Left lobe of liver (tissue), 2 donors: ENCODE results near the gene ASNSD1. TPM values are rescaled to one million over a fixed set of nuclear protein-coding genes. Genes with fewer than 3 reads are reported as not detected.
A peak's percentile ranks its signal among the peaks of the same experiment; 100 is the strongest.
"Not testable (repeated sequence)": the region's sequence is repeated elsewhere in the genome, so short reads cannot be mapped to it uniquely, and the experiment has no call there.

Experiments used
- ATAC-seq: fragments of 200-7000 bp; cut with Tn5 transposase; one replicate; pipeline ENCODE4 v1.9.1; 2020; ENCODE audit warnings: mild to moderate bottlenecking, moderate library complexity
- DNase-seq: peaks from one replicate; pipeline ENCODE4 v3.0.0-alpha.2; 2020; ENCODE audit warnings: low spot score
- total RNA-seq: library from RNA; stranded (reverse); gene quantifications from one replicate; pipeline ENCODE4 v1.2.1, GENCODE V29; 2021
- donor health status: DM: no; HTN: no; CAD: no; lungs with moderate emphysema.
- donor health status: DM: no; HTN: yes; CAD: no.

ASNSD1 gene
- total RNA-seq, 1 donor from 2014 or later, result 19.1 TPM

- DNase-seq, result no peak
- ATAC-seq, result no peak
Measured at GRCh38 chr2:189641590-189641989, 19.7 kb upstream of the ASNSD1 start.

DNA sequence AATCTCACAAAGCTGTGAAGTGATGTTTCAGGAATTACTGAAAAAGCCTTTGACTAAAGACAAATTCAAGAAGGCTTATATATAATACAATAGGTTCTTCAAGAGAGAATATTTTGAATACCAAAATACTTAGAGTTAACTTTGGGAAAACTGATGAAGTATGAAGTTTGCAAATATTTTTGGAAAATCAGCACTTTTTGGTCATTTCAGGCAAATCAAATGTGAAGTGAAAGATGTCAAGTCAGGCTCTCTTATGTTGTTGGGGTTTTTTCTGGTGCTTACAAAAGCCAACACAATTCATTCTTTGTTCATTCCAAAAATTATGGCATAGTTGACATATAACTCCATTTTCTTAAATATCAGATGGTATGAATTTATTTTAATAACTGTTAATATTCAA lies 14.7 kb upstream of the ASNSD1 start:
- no peak for ATAC-seq

GRCh38 chr2:189648846-189649509 lies 12.3 kb upstream of the ASNSD1 start:
- DNase-seq (no peak), ATAC-seq (no peak)

More for the DNA sequence above, 14.7 kb upstream of the ASNSD1 start:
- DNase-seq, result no peak

- ATAC-seq, result no peak
- DNase-seq, result no peak
Measured at GRCh38 chr2:189651284-189651683, 10.0 kb upstream of the ASNSD1 start.

DNA sequence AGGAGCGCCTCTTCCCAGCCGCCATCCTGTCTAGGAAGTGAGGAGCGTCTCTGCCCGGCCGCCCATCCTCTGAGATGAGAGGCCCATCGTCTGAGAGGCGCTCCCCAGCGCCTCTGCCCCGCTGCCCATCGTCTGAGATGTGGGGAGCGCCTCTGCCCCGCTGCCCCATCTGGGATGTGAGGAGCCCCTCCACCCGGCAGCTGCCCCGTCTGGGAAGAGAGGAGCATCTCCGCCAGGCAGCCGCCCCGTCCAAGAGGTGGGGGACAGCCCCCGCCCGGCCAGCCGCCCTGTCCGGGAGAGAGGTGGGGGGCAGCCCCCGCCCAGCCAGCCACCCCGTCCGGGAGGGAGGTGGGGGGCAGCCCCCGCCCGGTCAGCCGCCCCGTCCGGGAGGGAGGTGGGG lies 7.8 kb upstream of the ASNSD1 start:
- not testable (repeated sequence) for ATAC-seq, DNase-seq

GRCh38 chr2:189654641-189655040 lies 6.6 kb upstream of the ASNSD1 start:
- DNase-seq, result no peak
- ATAC-seq, result no peak

DNA sequence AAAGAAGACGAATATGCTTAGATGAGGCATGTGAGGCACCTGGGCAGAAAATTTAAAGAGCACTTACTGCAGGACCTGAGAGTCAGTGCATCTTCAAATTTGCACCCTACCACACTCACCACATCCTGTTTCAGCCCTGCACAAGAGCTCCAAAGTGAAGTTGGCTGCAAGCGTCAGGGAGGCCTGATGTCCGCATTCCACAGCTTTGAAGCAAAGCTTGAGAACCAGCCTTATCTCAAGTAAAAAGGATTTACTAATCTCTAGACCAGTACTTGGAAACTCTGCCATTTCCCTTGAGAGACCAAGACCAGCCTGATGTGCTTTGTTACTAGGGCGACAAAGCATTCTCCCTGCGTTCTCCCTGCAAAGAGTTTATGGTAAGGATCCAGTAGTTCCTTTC lies 3.4 kb upstream of the ASNSD1 start:
- ATAC-seq (no peak), DNase-seq (no peak)

DNA sequence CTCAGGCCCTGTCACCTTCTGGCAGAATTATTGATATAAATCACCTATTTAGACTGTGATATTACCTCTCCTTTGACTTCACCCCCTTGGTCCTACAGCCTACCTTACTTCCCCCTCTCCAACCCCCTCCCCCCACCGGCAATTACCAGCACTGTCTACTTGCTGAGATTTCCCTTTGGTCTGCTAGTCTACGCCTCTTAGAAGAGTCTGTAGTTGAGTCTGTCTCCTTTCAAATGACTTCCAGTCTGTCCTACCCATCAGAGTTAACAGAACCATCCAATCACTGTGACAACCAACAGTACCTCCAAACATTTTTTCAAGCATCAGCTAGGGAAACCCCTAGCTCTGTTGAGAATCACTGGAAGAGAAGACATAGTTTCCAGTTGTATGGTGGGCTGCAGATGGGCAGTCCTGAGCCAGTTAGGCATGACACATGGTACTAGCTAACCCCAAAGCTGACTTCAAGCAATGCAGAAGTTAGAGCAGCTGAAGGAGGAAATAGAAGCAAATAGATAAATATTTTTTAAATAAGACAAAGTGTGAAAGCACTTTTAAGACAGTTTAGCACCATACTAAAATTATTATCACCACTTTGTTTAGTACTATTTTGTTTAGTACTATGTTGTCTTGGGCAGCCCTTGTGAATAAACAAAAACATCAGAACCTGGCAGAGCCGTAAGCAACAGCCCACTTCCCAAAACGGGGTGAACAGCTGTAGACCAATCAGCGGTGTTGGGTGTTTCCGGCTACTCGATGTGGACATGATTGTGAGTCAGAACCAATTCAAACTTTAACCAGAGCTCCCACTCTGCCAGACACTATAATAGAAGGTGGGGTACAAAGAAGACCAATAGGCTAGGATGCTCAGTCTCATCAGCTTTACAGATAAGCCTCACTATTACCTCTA lies 2.7 kb upstream of the ASNSD1 start:
- DNase-seq, result no peak

GRCh38 chr2:189659734-189660133 lies 1.5 kb upstream of the ASNSD1 start:
- DNase-seq (no peak), ATAC-seq (no peak)

More for the DNA sequence above, 2.7 kb upstream of the ASNSD1 start:
- ATAC-seq, result no peak

DNA sequence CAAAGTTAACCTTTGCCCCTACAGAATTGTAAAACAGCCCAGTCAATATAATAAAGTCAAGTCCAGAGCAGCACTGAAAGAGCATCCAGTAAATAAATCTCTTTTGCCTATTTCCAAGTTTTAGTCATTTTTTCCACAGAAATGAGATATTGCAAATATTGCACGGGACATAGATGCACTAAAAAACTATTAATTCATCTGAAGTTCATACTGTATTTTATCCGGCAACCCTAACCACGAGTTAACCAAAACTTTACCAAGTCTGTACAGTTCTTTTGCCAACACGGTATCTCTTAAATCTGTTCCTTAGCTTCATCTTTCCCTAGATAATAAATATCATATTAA lies 484 bp upstream of the ASNSD1 start:
- DNase-seq (no peak), ATAC-seq (no peak)

DNA sequence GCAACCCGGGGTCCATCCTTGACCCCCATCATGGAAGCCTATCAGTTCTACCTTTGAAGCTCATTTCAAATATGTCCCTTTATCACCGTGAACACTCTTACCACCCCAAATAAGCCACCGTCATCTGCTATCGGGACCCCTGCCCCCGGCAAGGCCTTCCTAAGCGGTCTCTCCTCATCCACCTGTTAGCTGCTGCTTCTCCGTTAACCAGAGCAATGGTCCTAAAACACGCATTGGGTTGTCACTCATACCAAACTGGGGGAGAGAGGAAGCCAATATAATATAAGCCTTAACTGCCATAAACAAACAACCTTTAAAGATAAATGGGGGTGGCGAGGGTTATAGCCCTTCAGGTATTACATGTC lies 680 bp downstream of the ASNSD1 start:
- ATAC-seq, result no peak
- DNase-seq, result no peak

DNA sequence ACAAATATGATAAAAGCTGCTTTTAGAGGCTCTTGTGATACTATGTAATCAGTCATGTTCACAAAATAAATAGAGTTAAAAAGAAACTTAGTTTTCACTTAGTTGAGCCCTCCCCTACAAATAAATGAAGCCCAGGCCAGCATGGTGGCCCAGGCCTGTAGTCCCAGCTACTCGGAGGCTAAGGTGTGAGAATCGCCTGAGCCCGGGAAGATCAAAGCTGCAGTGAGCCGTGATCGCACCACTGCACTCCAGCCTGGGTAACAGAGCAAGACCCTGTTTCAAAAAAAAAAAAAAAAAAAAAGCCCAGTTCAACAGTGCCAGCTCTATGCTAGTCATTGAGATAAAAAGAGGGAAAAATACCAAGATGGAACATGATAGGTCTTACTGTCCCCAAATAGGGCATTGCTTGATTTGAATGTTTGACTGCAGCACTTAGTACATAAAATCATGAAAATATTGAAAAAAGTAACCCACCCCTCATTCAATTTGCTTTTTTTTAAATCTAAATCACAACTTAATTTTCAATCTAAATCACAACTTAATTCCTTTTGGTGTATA lies 1.5 kb downstream of the ASNSD1 start:
- DNase-seq (no peak), ATAC-seq (no peak)

- not testable (repeated sequence) for ATAC-seq, DNase-seq
Measured at GRCh38 chr2:189663319-189663718, 2.1 kb downstream of the ASNSD1 start.

GRCh38 chr2:189669913-189670312 lies 8.7 kb downstream of the ASNSD1 start:
- peak; percentile 56 for ATAC-seq
- DNase-seq, result peak; percentile 77

GRCh38 chr2:189673661-189674373 lies 12.6 kb downstream of the ASNSD1 start:
- ATAC-seq, result no peak

DNA sequence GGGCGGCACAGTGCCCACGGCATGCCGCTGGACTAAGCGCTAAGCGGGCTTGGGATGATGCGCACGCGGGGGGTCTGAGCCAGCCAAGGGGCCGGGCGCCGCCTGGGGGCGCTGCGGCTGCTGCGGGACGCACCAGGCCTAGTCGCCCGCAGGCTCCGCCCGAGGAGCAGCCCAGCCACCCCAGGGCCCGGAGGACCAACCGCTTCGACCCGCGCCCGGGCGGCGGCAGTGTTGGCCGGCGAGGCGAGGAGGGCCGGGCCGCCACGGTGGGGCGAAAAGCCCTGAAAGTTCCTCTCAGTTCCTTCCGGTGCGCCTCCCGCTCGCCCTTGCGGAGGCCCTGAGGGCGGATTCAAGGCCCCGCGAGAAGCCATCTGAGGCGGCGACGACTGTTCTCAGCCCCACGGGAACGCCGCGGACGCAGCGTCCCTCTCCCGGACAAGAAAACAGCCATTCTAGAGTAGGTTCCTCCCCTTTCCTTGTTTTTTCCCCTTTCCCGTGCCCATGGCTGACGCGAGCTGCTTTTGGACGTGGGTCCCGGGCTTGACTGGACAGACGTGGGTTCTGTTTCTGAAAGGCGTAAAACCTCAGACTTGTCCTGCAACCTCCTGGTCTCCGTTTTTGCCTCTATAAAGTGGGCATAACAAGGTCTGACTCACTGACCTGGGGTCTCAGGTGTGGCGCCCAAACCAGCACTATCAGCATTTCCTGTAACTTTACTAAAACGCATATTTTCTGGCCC lies 13.3 kb downstream of the ASNSD1 start, which contains the start of gene ANKAR:
Gene ANKAR (plus strand): TSS at position 297 of the 739 bp plus-strand sequence. CDS start 1,821 bp downstream, outside the sequence.
- ATAC-seq (peak; percentile 97), DNase-seq (peak; percentile 94)

More at GRCh38 chr2:189673661-189674373, 12.6 kb downstream of the ASNSD1 start:
- DNase-seq, result no peak

GRCh38 chr2:189676471-189676870 lies 15.2 kb downstream of the ASNSD1 start:
- ATAC-seq (no peak), DNase-seq (no peak)

- no peak for DNase-seq
- ATAC-seq, result no peak
Measured at GRCh38 chr2:189679226-189679625, 18.0 kb downstream of the ASNSD1 start.

DNA sequence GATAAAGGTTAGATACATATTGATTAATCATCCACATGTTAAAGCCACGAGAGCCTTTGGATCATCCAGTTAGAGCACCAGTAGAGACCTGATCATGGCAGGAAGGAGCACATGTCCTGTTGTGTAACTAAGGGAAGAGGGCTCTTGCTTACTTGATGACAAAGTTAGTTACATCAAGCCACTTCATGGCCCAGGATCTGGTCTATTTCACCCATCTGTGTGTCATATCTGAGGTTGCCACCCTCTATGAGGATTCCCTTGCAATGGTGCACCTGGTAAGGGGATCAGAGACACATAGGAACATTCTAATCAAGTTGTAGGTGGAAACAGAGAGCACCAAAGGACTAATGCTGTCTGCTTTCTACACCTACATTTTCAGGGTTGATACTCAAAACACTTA lies 19.9 kb downstream of the ASNSD1 start:
- DNase-seq (no peak), ATAC-seq (no peak)

DNA sequence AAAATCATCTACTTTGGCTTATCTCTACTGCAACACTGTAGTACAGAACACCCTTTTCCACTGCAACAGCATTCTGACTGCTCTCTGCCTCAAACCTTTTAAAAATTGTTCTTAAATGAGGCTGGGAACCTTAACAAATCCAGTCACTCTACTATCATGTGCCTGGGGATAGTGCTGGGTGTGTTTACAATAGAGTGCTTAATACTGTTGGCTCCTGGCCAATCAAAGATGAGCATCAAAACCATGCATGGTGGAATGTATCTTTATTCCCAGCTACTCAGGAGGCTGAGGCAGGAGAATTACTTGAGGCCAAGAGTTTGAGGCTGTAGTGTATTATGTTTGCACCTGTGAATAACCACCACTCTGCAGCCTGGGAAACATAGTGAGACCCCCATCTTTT lies 20.6 kb downstream of the ASNSD1 start:
- ATAC-seq (no peak), DNase-seq (no peak)
